ENCODE results near the gene UBE2R2. TPM values are rescaled to one million over a fixed set of nuclear protein-coding genes. Genes with fewer than 3 reads are reported as not detected.
A peak's percentile ranks its signal among the peaks of the same experiment; 100 is the strongest.

Gene UBE2R2
- total RNA-seq, 1 donor from 2014 or later = 90.1 TPM

DNA sequence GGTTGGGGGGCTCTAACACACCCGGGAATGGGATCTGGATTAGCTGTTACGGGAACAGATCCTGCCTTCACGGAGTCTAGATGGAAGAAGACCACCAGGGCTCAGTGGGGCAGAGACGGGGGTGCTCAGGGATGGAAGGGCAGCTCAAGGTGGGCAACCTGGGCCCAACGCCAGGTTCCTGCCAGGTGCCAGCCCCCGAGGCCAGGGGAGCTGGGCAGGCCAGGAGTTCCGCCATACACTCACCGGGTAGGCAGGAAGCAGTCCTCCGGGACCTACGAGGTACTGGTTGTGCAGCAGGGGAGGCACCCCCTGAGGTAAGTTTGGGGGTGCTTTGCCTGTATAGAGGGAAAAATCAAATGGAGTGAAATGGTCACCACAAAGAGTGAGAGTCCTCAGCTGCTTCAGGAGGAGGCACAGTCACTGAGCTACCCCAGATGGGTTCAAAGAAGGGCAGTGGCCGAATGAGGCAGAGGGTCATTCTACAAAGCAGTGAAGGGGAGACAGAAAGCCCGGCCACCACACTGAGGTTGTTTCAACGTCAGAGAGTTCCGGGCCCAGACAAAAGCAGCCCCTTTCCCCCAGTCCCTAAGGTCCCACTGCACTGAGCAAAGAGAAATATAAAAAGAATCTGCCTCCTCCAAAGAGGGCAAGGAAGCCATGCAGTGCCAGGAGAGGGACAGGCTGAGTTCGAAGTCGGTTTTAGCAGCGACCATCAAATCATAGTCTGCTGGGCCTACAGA lies 110.0 kb downstream of the UBE2R2 start:
- Mint-ChIP-seq H3K27me3 (ENCODE audit: unreplicated experiment) (peaks cover 10% of the 10 kb centered on the region), H3K4me1 (ENCODE audit: low read depth, unreplicated experiment) (peaks cover 4% of the 10 kb centered on the region), H3K9me3 (ENCODE audit: unreplicated experiment) (peaks cover 17% of the 10 kb centered on the region), H3K36me3 (ENCODE audit: unreplicated experiment) (peaks cover 6% of the 10 kb centered on the region), H3K27ac (ENCODE audit: unreplicated experiment) (peak overlapping the region; percentile 52), H3K4me3 (ENCODE audit: unreplicated experiment) (no peak overlapping the region)
- TF ChIP-seq, protein P1, sequence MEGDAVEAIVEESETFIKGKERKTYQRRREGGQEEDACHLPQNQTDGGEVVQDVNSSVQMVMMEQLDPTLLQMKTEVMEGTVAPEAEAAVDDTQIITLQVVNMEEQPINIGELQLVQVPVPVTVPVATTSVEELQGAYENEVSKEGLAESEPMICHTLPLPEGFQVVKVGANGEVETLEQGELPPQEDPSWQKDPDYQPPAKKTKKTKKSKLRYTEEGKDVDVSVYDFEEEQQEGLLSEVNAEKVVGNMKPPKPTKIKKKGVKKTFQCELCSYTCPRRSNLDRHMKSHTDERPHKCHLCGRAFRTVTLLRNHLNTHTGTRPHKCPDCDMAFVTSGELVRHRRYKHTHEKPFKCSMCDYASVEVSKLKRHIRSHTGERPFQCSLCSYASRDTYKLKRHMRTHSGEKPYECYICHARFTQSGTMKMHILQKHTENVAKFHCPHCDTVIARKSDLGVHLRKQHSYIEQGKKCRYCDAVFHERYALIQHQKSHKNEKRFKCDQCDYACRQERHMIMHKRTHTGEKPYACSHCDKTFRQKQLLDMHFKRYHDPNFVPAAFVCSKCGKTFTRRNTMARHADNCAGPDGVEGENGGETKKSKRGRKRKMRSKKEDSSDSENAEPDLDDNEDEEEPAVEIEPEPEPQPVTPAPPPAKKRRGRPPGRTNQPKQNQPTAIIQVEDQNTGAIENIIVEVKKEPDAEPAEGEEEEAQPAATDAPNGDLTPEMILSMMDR (IDR thresholded peaks at IDR 0.05; ENCODE audit: partially characterized antibody, unreplicated experiment) = no peak
- no peak for DNase-seq

GRCh38 chr9:33927694-33928093 lies 110.7 kb downstream of the UBE2R2 start:
- Mint-ChIP-seq H3K9me3 (ENCODE audit: unreplicated experiment) (peaks cover 19% of the 10 kb centered on the region), H3K4me1 (ENCODE audit: low read depth, unreplicated experiment) (peaks cover 4% of the 10 kb centered on the region), H3K27ac (ENCODE audit: unreplicated experiment) (no peak overlapping the region), H3K36me3 (ENCODE audit: unreplicated experiment) (peaks cover 6% of the 10 kb centered on the region), H3K27me3 (ENCODE audit: unreplicated experiment) (peaks cover 10% of the 10 kb centered on the region), H3K4me3 (ENCODE audit: unreplicated experiment) (no peak overlapping the region)
- TF ChIP-seq, protein P1 (IDR thresholded peaks at IDR 0.05; ENCODE audit: partially characterized antibody, unreplicated experiment) = no peak
- no peak for DNase-seq

GRCh38 chr9:33931326-33931725 lies 114.4 kb downstream of the UBE2R2 start:
- TF ChIP-seq, protein P1 (IDR thresholded peaks at IDR 0.05; ENCODE audit: partially characterized antibody, unreplicated experiment) = no peak
- Mint-ChIP-seq H3K36me3 (ENCODE audit: unreplicated experiment) (no peaks in the 10 kb centered on the region), H3K9me3 (ENCODE audit: unreplicated experiment) (peaks cover 11% of the 10 kb centered on the region), H3K27me3 (ENCODE audit: unreplicated experiment) (peaks cover 3% of the 10 kb centered on the region), H3K4me3 (ENCODE audit: unreplicated experiment) (no peak overlapping the region), H3K4me1 (ENCODE audit: low read depth, unreplicated experiment) (no peaks in the 10 kb centered on the region), H3K27ac (ENCODE audit: unreplicated experiment) (peak overlapping the region; percentile 33)
- no peak for DNase-seq

DNA sequence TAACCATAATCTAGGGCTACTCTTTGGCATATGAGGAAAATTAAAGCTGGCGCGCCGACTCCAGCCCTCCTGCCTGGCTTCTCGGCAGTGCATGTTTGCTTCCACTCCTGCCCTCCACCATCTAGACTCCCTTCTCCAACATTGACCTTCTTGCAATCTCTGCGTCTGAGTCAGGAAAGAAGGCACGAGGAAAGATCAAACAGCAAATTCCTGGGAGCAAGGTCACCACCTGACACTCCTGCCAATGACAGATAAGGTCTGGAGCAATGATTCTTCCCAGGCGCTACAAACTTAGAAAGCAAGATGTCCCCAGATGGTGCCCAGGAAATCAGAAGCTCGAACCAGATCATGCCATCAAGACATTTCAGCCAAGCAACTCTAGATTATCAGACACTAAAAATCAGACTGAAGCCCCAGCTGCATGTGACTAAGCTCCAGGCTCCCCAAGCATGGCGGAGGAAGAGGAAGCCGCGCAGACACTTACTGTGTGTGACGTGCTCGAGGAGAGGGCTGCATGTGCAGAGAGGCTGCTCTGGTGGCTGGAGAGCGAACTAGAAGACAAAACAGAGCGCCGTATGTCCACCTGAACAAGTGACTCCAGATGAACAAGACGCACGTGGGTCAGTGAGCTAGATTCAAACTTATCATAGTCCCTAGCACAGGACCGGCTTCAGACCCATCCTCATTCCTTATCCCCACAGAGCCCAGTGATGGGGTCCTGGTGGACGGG lies 115.3 kb downstream of the UBE2R2 start:
- no peak overlapping the region for H3K27ac Mint-ChIP-seq (ENCODE audit: unreplicated experiment)
- TF ChIP-seq, protein P1 (IDR thresholded peaks at IDR 0.05; ENCODE audit: partially characterized antibody, unreplicated experiment) = no peak

More for the DNA sequence above, 115.3 kb downstream of the UBE2R2 start:
- no peak for DNase-seq
- Mint-ChIP-seq H3K36me3 (ENCODE audit: unreplicated experiment) (no peaks in the 10 kb centered on the region), H3K4me1 (ENCODE audit: low read depth, unreplicated experiment) (no peaks in the 10 kb centered on the region), H3K4me3 (ENCODE audit: unreplicated experiment) (no peak overlapping the region), H3K27me3 (ENCODE audit: unreplicated experiment) (peaks cover 3% of the 10 kb centered on the region), H3K9me3 (ENCODE audit: unreplicated experiment) (peaks cover 10% of the 10 kb centered on the region)
